K562 (cell line): ENCODE data around the gene THUMPD1. TPM values are rescaled to one million over a fixed set of nuclear protein-coding genes. Genes with fewer than 3 reads are reported as not detected.
A peak's percentile ranks its signal among the peaks of the same experiment; 100 is the strongest.

Experiments used
- ATAC-seq: fragments of 200-7000 bp; cut with Tn5 transposase; 3 replicates; pipeline ENCODE4 v1.9.1; 2020; ENCODE audit warnings: moderate library complexity
- BruUV-seq: library from RNA; stranded (reverse); fragments of 400-500 nt; replicated peaks from 2 replicates; lab custom pipeline; 2021; lab: Mats Ljungman, UMichigan
- CTCF ChIA-PET: fragments of 300-600 bp; formaldehyde crosslinking; extraction: SDS; loops from one replicate; lab custom pipeline; 2021; ENCODE audit warnings: low intra/inter-chr PET ratio; lab: Yijun Ruan, JAX
- POLR2A ChIA-PET: fragments of 300-600, 350-650 bp; sonication (Branson Sonifier 250); formaldehyde crosslinking; extraction: SDS; loops from one replicate; lab custom pipeline; 2021; ENCODE audit warnings: antibody characterized with exemption, inconsistent platforms; lab: Yijun Ruan, JAX
- DNase-seq, 4 experiments: peaks; one replicate each; pipeline versions ENCODE4 v3.0.0 to v3.0.0-alpha.2; 2011 to 2018; ENCODE audit warnings: low spot score in 3 of 4, mixed read lengths in 3 of 4; ENCODE audit errors: extremely low read depth in 1 of 4
- FAIRE-seq: peaks from 2 replicates; lab custom pipeline; 2011; peaks lifted over from hg19 to GRCh38; lab: Jason Lieb, UNC
- H2AFZ ChIP-seq: 2 replicates; pipeline ENCODE4 v1.6.0; 2011; ENCODE audit warnings: low read depth, low read length, control low read depth, inconsistent platforms
- H3K27ac ChIP-seq: fragments of 200-600 bp; 3 replicates; pipeline ENCODE4 v1.8.0; 2011; ENCODE audit warnings: low read depth, mild to moderate bottlenecking, control low read depth, inconsistent platforms, low read length, moderate library complexity, mixed read lengths; ENCODE audit errors: extremely low read depth
- H3K27me3 ChIP-seq, 2 experiments: fragments of 300-600 bp in 1 of 2; 2 replicates in 1 of 2; 3 replicates in 1 of 2; pipeline versions ENCODE4 v1.6.0 to v1.8.0; 2011; ENCODE audit warnings: inconsistent platforms in 2 of 2, low read length in 2 of 2, mild to moderate bottlenecking in 1 of 2, mixed read lengths in 1 of 2, moderate library complexity in 1 of 2; ENCODE audit not compliant: control insufficient read depth in 2 of 2, insufficient read depth in 2 of 2
- H3K36me3 ChIP-seq: fragments of 300-600 bp; 3 replicates; pipeline ENCODE4 v1.8.0; 2011; ENCODE audit warnings: mild to moderate bottlenecking, low read length, inconsistent platforms; ENCODE audit not compliant: control insufficient read depth, insufficient read depth
- H3K4me1 ChIP-seq, 2 experiments: fragments of 200-600 bp in 1 of 2; replicated peaks in 1 of 2; 2 replicates in 1 of 2; 3 replicates in 1 of 2; pipeline versions ENCODE4 v1.5.1 to v1.8.0; 2011; ENCODE audit warnings: inconsistent platforms in 2 of 2, low read length in 2 of 2, mild to moderate bottlenecking in 1 of 2, mixed read lengths in 1 of 2, moderate library complexity in 1 of 2; ENCODE audit not compliant: control insufficient read depth in 2 of 2, insufficient read depth in 2 of 2
- H3K4me2 ChIP-seq: 2 replicates; pipeline ENCODE4 v1.6.1; 2011; ENCODE audit warnings: low read length, control low read depth, inconsistent platforms, mixed read lengths; ENCODE audit not compliant: insufficient read depth
- H3K4me3 ChIP-seq: fragments of 200-600 bp; sonication (generic), shearing (Covaris generic); 2 replicates; pipeline ENCODE4 v1.5.1; 2016; ENCODE audit warnings: control low read depth, inconsistent platforms
- H3K79me2 ChIP-seq: fragments of 200-600 bp; 3 replicates; pipeline ENCODE4 v1.8.0; 2011; ENCODE audit warnings: low read length, inconsistent platforms; ENCODE audit not compliant: control insufficient read depth, insufficient read depth
- H3K9ac ChIP-seq, 2 experiments: 2 replicates each; pipeline versions ENCODE4 v1.6.0 to v1.6.1; 2011; ENCODE audit warnings: low read depth in 2 of 2, low read length in 2 of 2, control low read depth in 1 of 2, inconsistent platforms in 1 of 2, mild to moderate bottlenecking in 1 of 2, mixed read lengths in 1 of 2; ENCODE audit not compliant: insufficient read depth in 1 of 2
- H3K9me1 ChIP-seq: one replicate; pipeline ENCODE4 v1.6.0; 2011; ENCODE audit warnings: inconsistent platforms, mild to moderate bottlenecking, low read length, moderate library complexity; ENCODE audit not compliant: control insufficient read depth, insufficient read depth
- H3K9me3 ChIP-seq: replicated peaks from 2 replicates; pipeline ENCODE4 v1.5.1; 2011; ENCODE audit warnings: low read depth, low read length, inconsistent platforms; ENCODE audit not compliant: control insufficient read depth, insufficient read depth
- H4K20me1 ChIP-seq: replicated peaks from 2 replicates; pipeline ENCODE4 v1.6.1; 2011; ENCODE audit warnings: low read length, inconsistent platforms, mixed read lengths; ENCODE audit not compliant: control insufficient read depth, insufficient read depth
- ATF1 ChIP-seq, 2 experiments: fragments of 450-650 bp in 1 of 2; IDR thresholded peaks; 2 replicates each; pipeline ENCODE4 v1.6.1; 2016; ENCODE audit warnings: missing compliant biosample characterization in 1 of 2, missing genetic modification characterization in 1 of 2
- ATF3 ChIP-seq, 2 experiments: fragments of 450-650 bp in 1 of 2; sonication (generic) in 1 of 2; formaldehyde crosslinking in 1 of 2; IDR thresholded peaks in 1 of 2; conservative IDR thresholded peaks in 1 of 2; 2 replicates each; pipeline versions ENCODE4 v1.6.1 to v1.8.1; 2016 to 2023; ENCODE audit warnings: mild to moderate bottlenecking in 2 of 2, moderate library complexity in 2 of 2, inconsistent platforms in 1 of 2, missing genetic modification reagents in 1 of 2
- ATF4 ChIP-seq: fragments of 450-650 bp; formaldehyde crosslinking; IDR thresholded peaks from 2 replicates; pipeline ENCODE4 v1.4.0; 2022; ENCODE audit warnings: mild to moderate bottlenecking, moderate library complexity
- ATF7 ChIP-seq: fragments of 450-650 bp; IDR thresholded peaks from 2 replicates; pipeline ENCODE4 v1.7.1; 2014; ENCODE audit warnings: mild to moderate bottlenecking, moderate library complexity
- EP400 ChIP-seq: fragments of 450-650 bp; IDR thresholded peaks from 2 replicates; pipeline ENCODE4 v1.6.1; 2017; ENCODE audit warnings: antibody characterized with exemption, mild to moderate bottlenecking, moderate library complexity
- FOSL1 ChIP-seq: fragments of 200-800 bp; sonication (Bioruptor generic); conservative IDR thresholded peaks from 2 replicates; pipeline ENCODE4 v1.6.1; 2016; ENCODE audit warnings: missing genetic modification characterization, missing compliant biosample characterization
- GTF2E2 ChIP-seq: fragments of 200-800 bp; sonication (Bioruptor generic); IDR thresholded peaks from 2 replicates; pipeline ENCODE4 v1.6.1; 2016; ENCODE audit warnings: missing genetic modification characterization, missing compliant biosample characterization
- NR2C2 ChIP-seq, 2 experiments: fragments of 200-800 bp in 1 of 2; sonication (Bioruptor generic) in 1 of 2; sonication (generic) in 1 of 2; formaldehyde crosslinking in 1 of 2; IDR thresholded peaks; 2 replicates each; pipeline versions ENCODE4 v1.6.1 to v1.8.0; 2016 to 2022; ENCODE audit warnings: mild to moderate bottlenecking in 1 of 2, missing compliant biosample characterization in 1 of 2, missing genetic modification characterization in 1 of 2, missing genetic modification reagents in 1 of 2
- SREBF2 ChIP-seq: sonication (generic); formaldehyde crosslinking; IDR thresholded peaks from 2 replicates; pipeline ENCODE4 v1.4.0; 2020; ENCODE audit warnings: mild to moderate bottlenecking, missing genetic modification reagents
- ZNF318 ChIP-seq, 2 experiments: fragments of 450-650 bp; IDR thresholded peaks; 2 replicates each; pipeline ENCODE4 v1.6.1; 2016; ENCODE audit warnings: mild to moderate bottlenecking in 2 of 2, borderline replicate concordance in 1 of 2, low read depth in 1 of 2, moderate library complexity in 1 of 2
- ZNF584 ChIP-seq: fragments of 200-800 bp; sonication (Bioruptor generic); IDR thresholded peaks from 2 replicates; pipeline ENCODE4 v1.6.1; 2016; ENCODE audit warnings: low read depth, mild to moderate bottlenecking, missing genetic modification characterization, missing compliant biosample characterization
- WGBS: fragments of 100-300 bp; shearing (Covaris generic); methylation state at CpG from one replicate; pipeline ENCODE4 v1.1.6; 2016; ENCODE audit warnings: low coverage, mixed read lengths; ENCODE audit not compliant: insufficient coverage; ENCODE audit errors: missing lambda C conversion rate; 5-methylcytosine and 5-hydroxymethylcytosine counted together
- in situ Hi-C: fragments of 300-500 bp; cut with MboI; formaldehyde crosslinking; loops from 4 replicates; pipeline ENCODE4 v1.15.0; 2018; ENCODE audit warnings: inconsistent platforms, mixed read lengths
- intact Hi-C: fragments of 100-400 bp; cut with micrococcal nuclease; formaldehyde crosslinking; loops from 2 replicates; pipeline ENCODE4 v1.14.2; 2022
- polyA plus RNA-seq, 8 experiments: library from polyadenylated mRNA; depleted of rRNA in 4 of 8; stranded (reverse) in 5 of 8; unstranded in 3 of 8; fragments of >200 nt; fragmentation: Nextera tagmentation in 2 of 8; fragmentation: Illumina TruSeq in 1 of 8; extraction: Ambion mirVana in 2 of 8; extraction: Trizol in 1 of 8; gene quantifications; 2 replicates each; pipeline versions ENCODE4 v1.2.1 to v1.2.3, GENCODE V29; 2011 to 2014; ENCODE audit warnings: inconsistent platforms in 1 of 8, missing spikeins in 1 of 8
- total RNA-seq, 7 experiments: library from RNA; depleted of rRNA in 6 of 7; stranded (reverse); fragments of >200 nt in 6 of 7; fragmentation: Illumina TruSeq in 2 of 7; extraction: Trizol in 2 of 7; gene quantifications; 2 replicates each; pipeline versions ENCODE4 v1.2.1 to v1.2.3, GENCODE V29; 2011 to 2021; ENCODE audit warnings: low replicate concordance in 1 of 7

Gene THUMPD1
- total and polyA plus RNA-seq, 9 of the 15 experiments (the other 6 are each of a cell fraction or from before 2014, with no cell fraction given), result 37.8 to 101 (median 56.8) TPM

GRCh38 chr16:20735490-20735889, 6.1 kb downstream of the THUMPD1 start:
- Histone ChIP-seq H3K4me1 (peaks cover 6 to 14% of the 10 kb centered on the region in 2 experiments; a peak in 4 of 5 replicates), H3K4me2 (no peak overlapping the region), H3K9me3 (no peaks in the 10 kb centered on the region), H3K4me3 (no peak overlapping the region), H3K36me3 (peaks cover 67% of the 10 kb centered on the region), H2AFZ (no peak overlapping the region), H3K9ac (no peak overlapping the region), H3K27me3 (no peaks in the 10 kb centered on the region), H4K20me1 (no peaks in the 10 kb centered on the region), H3K79me2 (peaks cover 38% of the 10 kb centered on the region), H3K27ac (no peak overlapping the region), H3K9me1 (no peaks in the 10 kb centered on the region)
- BruUV-seq, result no TSS peak
- DNase-seq (no peak), ATAC-seq (no peak), FAIRE-seq (no peak)
- POLR2A ChIA-PET, result interaction anchor here (1.0 kb wide), 1 partner anchor 9 kb away, joined by 4 read pairs; no protein-coding TSS in a partner anchor
- 40% methylated on average over 1 of the region's 1 CpG for WGBS
- in situ Hi-C loops (no loop called here), intact Hi-C loops (no loop called here)
- CTCF ChIA-PET, result no interaction called here
- no peak for TF ChIP-seq ATF1 (CRISPR knock-in tag; IDR thresholded peaks at IDR 0.05)
- peak; percentile 42 for TF ChIP-seq ATF1 (tag; IDR thresholded peaks at IDR 0.05)
- TF ChIP-seq SREBF2, result no peak
- peak in 1 of 2 experiments; percentile 61; a peak in 1 of 4 replicates for TF ChIP-seq ZNF318 (IDR thresholded peaks at IDR 0.05; ENCODE audit: borderline replicate concordance in 1 of 2, low read depth in 1 of 2)
- no peak for TF ChIP-seq NR2C2 (CRISPR knock-in tag; IDR thresholded peaks at IDR 0.05)
- 0 out of 2 replicates have a peak, but pooled peaks have one; percentile 18 for TF ChIP-seq NR2C2 (tag; IDR thresholded peaks at IDR 0.05)
- TF ChIP-seq ATF4 (CRISPR knock-in tag), result peak; percentile 72
- peak; percentile 85 for TF ChIP-seq ATF3 (IDR thresholded peaks at IDR 0.05)
- no peak for TF ChIP-seq ATF3 (CRISPR knock-in tag; conservative IDR thresholded peaks at IDR 0.05)
- TF ChIP-seq FOSL1, result peak; percentile 69
- TF ChIP-seq GTF2E2 (tag), result no peak
- TF ChIP-seq ZNF584 (CRISPR knock-in tag), result 0 out of 2 replicates have a peak, but pooled peaks have one; percentile 50
- no peak for TF ChIP-seq EP400
- TF ChIP-seq ATF7, result peak; percentile 79; the same call in 1 of the 2 replicates
